ENCODE results near the gene SCLT1. TPM values are rescaled to one million over a fixed set of nuclear protein-coding genes. Genes with fewer than 3 reads are reported as not detected.

Gene SCLT1
- total and polyA plus RNA-seq, 2 of the 8 experiments (the other 6 are each of a cell fraction or from before 2014, with no cell fraction given) = 4.8 to 13.1 TPM

DNA sequence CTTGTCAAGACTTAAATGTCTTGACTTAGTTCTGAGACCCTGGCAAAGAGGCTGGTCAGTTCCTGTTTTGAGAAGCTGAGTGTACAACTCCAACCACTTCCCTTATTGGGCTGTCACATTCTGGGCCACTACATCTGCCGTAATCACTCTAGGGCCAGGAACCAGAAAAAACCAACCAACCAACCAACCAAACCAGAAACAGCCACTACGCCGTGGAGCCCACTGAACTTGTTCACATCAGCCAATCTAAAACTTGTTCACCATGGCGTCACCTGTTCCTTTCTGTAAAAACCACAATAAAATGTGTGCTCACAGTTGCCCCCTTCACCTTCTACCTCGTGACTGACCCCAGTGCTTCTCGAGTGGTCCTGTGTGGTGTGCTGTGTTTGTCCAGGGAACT lies 176.5 kb downstream of the SCLT1 start:
- no peak overlapping the region for H3K18ac ChIP-seq (ENCODE audit: extremely low read depth, low read length)
- H2AFZ ChIP-seq (ENCODE audit: low read length) = no peak overlapping the region
- no peaks in the 10 kb centered on the region for H4K20me1 ChIP-seq (replicated peaks in 1 of 2; ENCODE audit: control insufficient read depth in 1 of 2, insufficient read depth in 2 of 2, low read length in 2 of 2)
- no peaks in the 10 kb centered on the region for H3K9me3 ChIP-seq (ENCODE audit: insufficient read depth in 2 of 2, low read depth in 1 of 2, low read length in 1 of 2)
- no peak overlapping the region for H3K14ac ChIP-seq (ENCODE audit: insufficient read length)
- H3K27me3 ChIP-seq (replicated peaks in 1 of 4; ENCODE audit: control insufficient read depth in 3 of 4, extremely low read depth in 1 of 4, insufficient read depth in 3 of 4, low read length in 3 of 4) = no peaks in the 10 kb centered on the region
- no peaks in the 10 kb centered on the region for H3K79me2 ChIP-seq (ENCODE audit: control insufficient read depth in 1 of 2, insufficient read depth in 2 of 2, low read length in 2 of 2)
- DNase-seq (ENCODE audit: low read depth in 1 of 2, low spot score in 2 of 2) (no peak), FAIRE-seq (no peak)
- no peak overlapping the region for H3K56ac ChIP-seq (replicated peaks; ENCODE audit: insufficient read length, low read depth, low read length)
- no peak overlapping the region for H3K23ac ChIP-seq (ENCODE audit: insufficient read length)
- no peak overlapping the region for H2BK5ac ChIP-seq (ENCODE audit: low read depth, low read length)
- H3K4me3 ChIP-seq (ENCODE audit: extremely low read depth in 1 of 4, insufficient read depth in 2 of 4, low read depth in 3 of 4, low read length in 4 of 4) = no peak overlapping the region
- ChIA-PET POLR2A (ENCODE audit: partially characterized antibody) (no interaction called here), CTCF (ENCODE audit: partially characterized antibody) (no interaction called here)
- no peaks in the 10 kb centered on the region for H3K4me1 ChIP-seq (replicated peaks in 1 of 4; ENCODE audit: control insufficient read depth in 3 of 4, insufficient read depth in 4 of 4, low read length in 3 of 4)
- no peak overlapping the region for H3K4ac ChIP-seq (replicated peaks; ENCODE audit: insufficient read length, low read depth, low read length)
- 95% methylated on average over 6 of the region's 6 CpGs; no CpG with 5 or more reads in 1 of the 2 experiments for WGBS, 2 experiments (ENCODE audit: extremely low coverage in 1 of 2, insufficient coverage in 1 of 2, insufficient read length in 1 of 2, insufficient replicate concordance in 2 of 2, low coverage in 1 of 2, low lambda C conversion rate in 2 of 2, missing lambda C conversion rate in 1 of 2)
- H2AK5ac ChIP-seq (ENCODE audit: low read depth, low read length) = no peak overlapping the region
- H3K23me2 ChIP-seq (ENCODE audit: low read depth, low read length) = no peaks in the 10 kb centered on the region
- H3K9ac ChIP-seq (replicated peaks in 1 of 4; ENCODE audit: extremely low read depth in 1 of 4, low read depth in 3 of 4, low read length in 3 of 4) = no peak overlapping the region
- no peak overlapping the region for H2BK15ac ChIP-seq (ENCODE audit: low read length)
- H4K5ac ChIP-seq (ENCODE audit: insufficient read length, low read depth, low read length) = no peak overlapping the region
- H3K79me1 ChIP-seq (ENCODE audit: low read depth, low read length) = no peaks in the 10 kb centered on the region
- no peak overlapping the region for H4K91ac ChIP-seq (replicated peaks; ENCODE audit: insufficient read length, low read length)
- no peak overlapping the region for H4K8ac ChIP-seq (ENCODE audit: extremely low read depth, insufficient read depth, low read length)
- no peak overlapping the region for H2BK120ac ChIP-seq (replicated peaks; ENCODE audit: low read depth, low read length)
- no peaks in the 10 kb centered on the region for H3K36me3 ChIP-seq (ENCODE audit: control insufficient read depth in 2 of 4, insufficient read depth in 4 of 4, low read length in 3 of 4)
- no peak overlapping the region for H2BK12ac ChIP-seq (ENCODE audit: low read depth, low read length)
- no peak overlapping the region for H3K4me2 ChIP-seq (ENCODE audit: insufficient read depth in 1 of 2, low read depth in 2 of 2, low read length in 2 of 2)
- no peak overlapping the region for H2BK20ac ChIP-seq (ENCODE audit: low read length)
- no peak overlapping the region for H3K27ac ChIP-seq (ENCODE audit: low read depth, low read length)
- TF ChIP-seq TAF1 (IDR thresholded peaks at IDR 0.05; ENCODE audit: low read depth, low read length) (no peak), ATF3 (IDR thresholded peaks at IDR 0.05; ENCODE audit: insufficient read depth, low read depth, low read length) (no peak), NRF1 (IDR thresholded peaks at IDR 0.05; ENCODE audit: low read depth, low read length) (no peak), SP2 (IDR thresholded peaks at IDR 0.05; ENCODE audit: low read length) (no peak), SUZ12 (IDR thresholded peaks at IDR 0.05; ENCODE audit: low read length) (no peak), CBX8 (IDR thresholded peaks at IDR 0.05; ENCODE audit: borderline replicate concordance, low read depth, low read length) (no peak), HDAC6 (IDR thresholded peaks at IDR 0.05; ENCODE audit: low read depth, low read length) (no peak), BRCA1 (IDR thresholded peaks at IDR 0.05; ENCODE audit: low read depth, low read length) (no peak), EP300 (IDR thresholded peaks at IDR 0.05; ENCODE audit: borderline replicate concordance in 1 of 2, low read depth in 2 of 2, low read length in 2 of 2) (no peak), SP4 (IDR thresholded peaks at IDR 0.05; ENCODE audit: low read length) (no peak), RAD21 (IDR thresholded peaks at IDR 0.05 in 1 of 2, conservative IDR thresholded peaks at IDR 0.05 in 1 of 2; ENCODE audit: low read depth in 2 of 2, low read length in 2 of 2) (no peak), TCF12 (IDR thresholded peaks at IDR 0.05; ENCODE audit: low read depth, low read length) (no peak), NANOG (IDR thresholded peaks at IDR 0.05; ENCODE audit: insufficient read depth, low read depth, low read length, poor library complexity, severe bottlenecking) (no peak)
- TF ChIP-seq, protein P1, sequence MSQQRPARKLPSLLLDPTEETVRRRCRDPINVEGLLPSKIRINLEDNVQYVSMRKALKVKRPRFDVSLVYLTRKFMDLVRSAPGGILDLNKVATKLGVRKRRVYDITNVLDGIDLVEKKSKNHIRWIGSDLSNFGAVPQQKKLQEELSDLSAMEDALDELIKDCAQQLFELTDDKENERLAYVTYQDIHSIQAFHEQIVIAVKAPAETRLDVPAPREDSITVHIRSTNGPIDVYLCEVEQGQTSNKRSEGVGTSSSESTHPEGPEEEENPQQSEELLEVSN (IDR thresholded peaks at IDR 0.05) = no peak

Measured in H1 (cell line).